ENCODE data around the gene PTPN7. TPM values are rescaled to one million over a fixed set of nuclear protein-coding genes. Genes with fewer than 3 reads are reported as not detected.

The PTPN7 gene
- total RNA-seq, 1 experiment from 2014 or later = not detected

GRCh38 chr1:202179828-202180750, 19.7 kb upstream of the PTPN7 start:
- H3K9me3 ChIP-seq (ENCODE audit: insufficient read depth, low read depth) = no peaks in the 10 kb centered on the region
- no peaks in the 10 kb centered on the region for H3F3A ChIP-seq (ENCODE audit: insufficient read depth, low read depth)
- BruUV-seq (replicated peaks) = no TSS peak
- no peak for DNase-seq
- no peaks in the 10 kb centered on the region for H4K20me1 ChIP-seq (ENCODE audit: insufficient read depth)
- H3K79me2 ChIP-seq (ENCODE audit: low read depth) = no peaks in the 10 kb centered on the region
- intact Hi-C loops (cut with micrococcal nuclease; ENCODE audit: unreplicated experiment) = loop anchor here (5.0 to 10.0 kb wide), 2 partner anchors 285 to 422 kb away; no protein-coding TSS in a partner anchor
- no peak overlapping the region for H3K27ac ChIP-seq
- no peak overlapping the region for H3K4me3 ChIP-seq
- POLR2A ChIA-PET (ENCODE audit: unreplicated experiment) = interaction anchor here (0.7 kb wide), 1 partner anchor 13 kb away, joined by 5 read pairs; no protein-coding TSS in a partner anchor
- peaks cover 27% of the 10 kb centered on the region for H3K27me3 ChIP-seq (ENCODE audit: insufficient read depth, low read depth)
- no peak overlapping the region for H3K4me2 ChIP-seq
- CTCF ChIA-PET = no interaction called here
- no peaks in the 10 kb centered on the region for H3K9me2 ChIP-seq (ENCODE audit: insufficient read depth)
- H3K36me3 ChIP-seq (ENCODE audit: low read depth) = no peaks in the 10 kb centered on the region
- no peak for TF ChIP-seq CTCF (conservative IDR thresholded peaks at IDR 0.05)
- no peak for TF ChIP-seq EZH2 (IDR thresholded peaks at IDR 0.05; ENCODE audit: low read depth)
- no peak overlapping the region for H2AFZ ChIP-seq
- no peaks in the 10 kb centered on the region for H3K4me1 ChIP-seq (replicated peaks; ENCODE audit: insufficient read depth)

DNA sequence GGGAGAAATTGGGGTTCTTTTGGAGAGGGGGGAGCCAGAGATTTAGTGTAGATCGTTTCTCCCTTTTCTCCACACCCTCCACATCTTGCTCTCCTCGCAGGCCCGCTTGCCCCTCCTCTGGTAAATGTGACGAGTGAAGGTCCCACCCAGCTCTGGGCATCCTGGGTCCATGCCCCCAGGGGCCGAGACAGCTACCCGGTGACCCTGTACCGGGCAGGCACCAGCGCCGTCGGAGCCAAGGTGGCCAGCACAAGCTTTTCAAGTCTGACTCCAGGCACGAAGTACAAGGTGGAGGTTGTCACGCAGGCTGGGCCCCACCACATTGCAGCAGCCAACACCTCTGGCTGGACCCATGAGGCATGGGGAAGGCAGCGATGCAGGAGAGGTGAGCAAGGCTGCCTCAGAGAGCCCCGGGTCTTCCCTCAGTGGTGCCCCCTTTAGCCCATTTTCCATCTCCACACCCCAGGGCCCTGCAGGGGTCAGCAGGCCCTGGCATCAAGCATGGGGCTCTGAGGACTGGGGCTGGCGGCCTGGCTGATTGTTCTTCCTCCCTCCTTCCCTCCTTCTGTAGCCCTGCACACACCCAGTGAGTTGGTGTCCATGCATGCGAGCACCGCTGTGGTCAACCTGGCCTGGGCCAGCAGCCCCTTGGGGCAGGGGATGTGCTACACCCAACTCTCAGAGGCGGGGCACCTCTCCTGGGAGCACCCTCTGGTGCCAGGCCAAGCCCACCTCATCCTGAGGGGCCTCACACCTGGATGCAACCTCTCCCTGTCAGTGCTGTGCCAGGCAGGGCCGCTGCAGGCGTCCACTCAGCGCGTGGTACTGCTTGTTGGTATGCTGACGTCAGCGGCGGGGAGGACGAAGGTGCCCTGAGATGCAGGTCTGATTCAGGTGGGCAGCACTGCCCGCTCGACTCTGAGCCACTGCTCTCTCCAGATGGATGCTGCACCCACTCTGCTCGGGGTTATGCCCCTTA, 16.8 kb upstream of the PTPN7 start:
- no peaks in the 10 kb centered on the region for H3K36me3 ChIP-seq (ENCODE audit: low read depth)
- peaks cover 27% of the 10 kb centered on the region for H3K27me3 ChIP-seq (ENCODE audit: insufficient read depth, low read depth)
- H3K4me3 ChIP-seq = no peak overlapping the region
- TF ChIP-seq CTCF (conservative IDR thresholded peaks at IDR 0.05) = no peak
- no peak overlapping the region for H2AFZ ChIP-seq
- ChIA-PET CTCF (no interaction called here), POLR2A (ENCODE audit: unreplicated experiment) (no interaction called here)
- no peak overlapping the region for H3K27ac ChIP-seq
- no peak overlapping the region for H3K4me2 ChIP-seq
- intact Hi-C loops (cut with micrococcal nuclease; ENCODE audit: unreplicated experiment) = no loop called here
- no TSS peak for BruUV-seq (replicated peaks)
- no peaks in the 10 kb centered on the region for H3K4me1 ChIP-seq (replicated peaks; ENCODE audit: insufficient read depth)
- H4K20me1 ChIP-seq (ENCODE audit: insufficient read depth) = no peaks in the 10 kb centered on the region
- no peaks in the 10 kb centered on the region for H3K9me2 ChIP-seq (ENCODE audit: insufficient read depth)
- no peaks in the 10 kb centered on the region for H3K9me3 ChIP-seq (ENCODE audit: insufficient read depth, low read depth)
- H3F3A ChIP-seq (ENCODE audit: insufficient read depth, low read depth) = no peaks in the 10 kb centered on the region
- DNase-seq = no peak
- no peaks in the 10 kb centered on the region for H3K79me2 ChIP-seq (ENCODE audit: low read depth)

- intact Hi-C loops (cut with micrococcal nuclease; ENCODE audit: unreplicated experiment) = no loop called here
- H3K9me2 ChIP-seq (ENCODE audit: insufficient read depth) = no peaks in the 10 kb centered on the region
- no peaks in the 10 kb centered on the region for H3K4me1 ChIP-seq (replicated peaks; ENCODE audit: insufficient read depth)
- ChIA-PET POLR2A (ENCODE audit: unreplicated experiment) (interaction anchor here (0.7 kb wide), 1 partner anchor 576 kb away, joined by 6 read pairs; no protein-coding TSS in a partner anchor), CTCF (interaction anchor here (0.7 kb wide), 1 partner anchor 555 kb away, joined by 3 read pairs; no protein-coding TSS in a partner anchor)
- no peaks in the 10 kb centered on the region for H3K9me3 ChIP-seq (ENCODE audit: insufficient read depth, low read depth)
- H3K79me2 ChIP-seq (ENCODE audit: low read depth) = no peaks in the 10 kb centered on the region
- no peak overlapping the region for H3K27ac ChIP-seq
- no peak overlapping the region for H3K4me2 ChIP-seq
- H3K4me3 ChIP-seq = no peak overlapping the region
- H4K20me1 ChIP-seq (ENCODE audit: insufficient read depth) = no peaks in the 10 kb centered on the region
- no peak overlapping the region for H2AFZ ChIP-seq
- no peaks in the 10 kb centered on the region for H3F3A ChIP-seq (ENCODE audit: insufficient read depth, low read depth)
- TF ChIP-seq CTCF (conservative IDR thresholded peaks at IDR 0.05) (no peak), EZH2 (IDR thresholded peaks at IDR 0.05; ENCODE audit: low read depth) (no peak)
- peaks cover 18% of the 10 kb centered on the region for H3K27me3 ChIP-seq (ENCODE audit: insufficient read depth, low read depth)
- no peak for DNase-seq
- no TSS peak for BruUV-seq (replicated peaks)
- no peaks in the 10 kb centered on the region for H3K36me3 ChIP-seq (ENCODE audit: low read depth)
Observed at GRCh38 chr1:202173993-202174392, 13.6 kb upstream of the PTPN7 start.
